ENCODE measurements around the gene SLC35E1. TPM values are rescaled to one million over a fixed set of nuclear protein-coding genes. Genes with fewer than 3 reads are reported as not detected.
A peak's percentile ranks its signal among the peaks of the same experiment; 100 is the strongest.

SLC35E1 gene
- total RNA-seq, 1 experiment from 2014 or later, result 28.5 TPM

DNA sequence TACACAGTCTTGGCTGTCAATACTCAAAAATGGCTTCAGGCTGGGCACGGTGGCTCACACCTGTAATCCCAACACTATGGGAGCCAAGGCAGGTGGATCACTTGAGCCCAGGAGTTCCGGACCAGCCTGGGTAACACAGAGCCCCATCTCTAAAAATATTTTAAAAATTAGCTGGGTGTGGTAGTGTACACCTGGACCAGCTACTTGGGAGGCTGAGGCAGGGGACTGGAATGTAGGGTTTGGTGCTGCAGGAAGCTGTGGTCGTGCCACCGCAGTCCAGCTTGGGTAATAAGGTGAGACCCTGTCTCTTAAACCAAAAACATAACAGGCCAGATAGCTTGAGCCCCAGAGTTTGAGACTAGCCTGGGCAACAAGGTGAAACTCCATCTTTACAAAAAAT lies 23.3 kb downstream of the SLC35E1 start (continued):
- no peak for TF ChIP-seq AFF4 (CRISPR knock-in tag; IDR thresholded peaks at IDR 0.05; ENCODE audit: borderline replicate concordance)
- no peak for TF ChIP-seq MYBL2 (CRISPR knock-in tag; IDR thresholded peaks at IDR 0.05)
- no peak for TF ChIP-seq ZNF396 (CRISPR knock-in tag; IDR thresholded peaks at IDR 0.05; ENCODE audit: borderline replicate concordance)
- TF ChIP-seq, protein P1, sequence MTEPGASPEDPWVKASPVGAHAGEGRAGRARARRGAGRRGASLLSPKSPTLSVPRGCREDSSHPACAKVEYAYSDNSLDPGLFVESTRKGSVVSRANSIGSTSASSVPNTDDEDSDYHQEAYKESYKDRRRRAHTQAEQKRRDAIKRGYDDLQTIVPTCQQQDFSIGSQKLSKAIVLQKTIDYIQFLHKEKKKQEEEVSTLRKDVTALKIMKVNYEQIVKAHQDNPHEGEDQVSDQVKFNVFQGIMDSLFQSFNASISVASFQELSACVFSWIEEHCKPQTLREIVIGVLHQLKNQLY (CRISPR knock-in tag; IDR thresholded peaks at IDR 0.05), result no peak
- TF ChIP-seq NR2C2 (CRISPR knock-in tag; IDR thresholded peaks at IDR 0.05), result no peak
- TF ChIP-seq MAX (CRISPR knock-in tag; IDR thresholded peaks at IDR 0.05), result no peak
- TF ChIP-seq ZNF121 (CRISPR knock-in tag; IDR thresholded peaks at IDR 0.05), result no peak

DNA sequence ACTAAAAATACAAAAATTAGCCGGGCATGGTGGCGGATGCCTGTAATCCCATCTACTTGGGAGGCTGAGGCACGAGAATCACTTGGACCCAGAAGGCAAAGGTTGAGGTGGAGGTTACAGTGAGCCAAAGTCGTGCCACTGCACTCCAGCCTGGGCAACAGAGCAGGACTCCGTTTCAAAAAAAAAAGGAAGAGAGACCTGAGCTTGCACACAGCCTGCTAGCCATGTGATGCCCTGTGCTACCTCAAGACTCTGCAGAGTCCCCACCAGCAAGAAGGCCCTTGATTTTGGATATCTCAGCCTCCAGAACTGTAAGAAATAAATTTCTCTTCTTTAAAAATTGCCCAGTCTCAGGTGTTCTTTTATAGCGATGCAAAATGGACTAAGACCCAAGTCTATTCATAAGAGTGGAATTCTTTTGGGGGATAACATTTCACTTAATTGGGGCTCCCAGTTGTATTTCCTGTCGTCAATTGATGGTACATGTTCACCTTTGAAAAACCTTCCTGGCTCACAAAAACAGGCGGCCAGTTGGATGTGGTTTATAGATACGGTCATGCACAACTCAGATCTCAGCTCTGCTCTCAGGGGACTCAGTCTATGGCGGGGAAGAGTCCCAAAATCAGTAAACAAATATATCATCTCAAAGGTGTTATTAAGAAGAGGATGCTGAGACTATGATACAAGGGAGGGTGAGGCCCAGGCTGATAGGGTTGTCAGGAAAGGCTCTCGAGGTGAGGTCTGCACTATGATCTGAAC lies 27.6 kb downstream of the SLC35E1 start:
- no peak for TF ChIP-seq ATF3 (CRISPR knock-in tag; conservative IDR thresholded peaks at IDR 0.05)
- TF ChIP-seq, protein P2, sequence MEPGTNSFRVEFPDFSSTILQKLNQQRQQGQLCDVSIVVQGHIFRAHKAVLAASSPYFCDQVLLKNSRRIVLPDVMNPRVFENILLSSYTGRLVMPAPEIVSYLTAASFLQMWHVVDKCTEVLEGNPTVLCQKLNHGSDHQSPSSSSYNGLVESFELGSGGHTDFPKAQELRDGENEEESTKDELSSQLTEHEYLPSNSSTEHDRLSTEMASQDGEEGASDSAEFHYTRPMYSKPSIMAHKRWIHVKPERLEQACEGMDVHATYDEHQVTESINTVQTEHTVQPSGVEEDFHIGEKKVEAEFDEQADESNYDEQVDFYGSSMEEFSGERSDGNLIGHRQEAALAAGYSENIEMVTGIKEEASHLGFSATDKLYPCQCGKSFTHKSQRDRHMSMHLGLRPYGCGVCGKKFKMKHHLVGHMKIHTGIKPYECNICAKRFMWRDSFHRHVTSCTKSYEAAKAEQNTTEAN (CRISPR knock-in tag; IDR thresholded peaks at IDR 0.05), result no peak
- TF ChIP-seq CREM (CRISPR knock-in tag; IDR thresholded peaks at IDR 0.05), result no peak
- TF ChIP-seq, protein P1 (CRISPR knock-in tag; IDR thresholded peaks at IDR 0.05), result no peak
- TF ChIP-seq, protein P3, sequence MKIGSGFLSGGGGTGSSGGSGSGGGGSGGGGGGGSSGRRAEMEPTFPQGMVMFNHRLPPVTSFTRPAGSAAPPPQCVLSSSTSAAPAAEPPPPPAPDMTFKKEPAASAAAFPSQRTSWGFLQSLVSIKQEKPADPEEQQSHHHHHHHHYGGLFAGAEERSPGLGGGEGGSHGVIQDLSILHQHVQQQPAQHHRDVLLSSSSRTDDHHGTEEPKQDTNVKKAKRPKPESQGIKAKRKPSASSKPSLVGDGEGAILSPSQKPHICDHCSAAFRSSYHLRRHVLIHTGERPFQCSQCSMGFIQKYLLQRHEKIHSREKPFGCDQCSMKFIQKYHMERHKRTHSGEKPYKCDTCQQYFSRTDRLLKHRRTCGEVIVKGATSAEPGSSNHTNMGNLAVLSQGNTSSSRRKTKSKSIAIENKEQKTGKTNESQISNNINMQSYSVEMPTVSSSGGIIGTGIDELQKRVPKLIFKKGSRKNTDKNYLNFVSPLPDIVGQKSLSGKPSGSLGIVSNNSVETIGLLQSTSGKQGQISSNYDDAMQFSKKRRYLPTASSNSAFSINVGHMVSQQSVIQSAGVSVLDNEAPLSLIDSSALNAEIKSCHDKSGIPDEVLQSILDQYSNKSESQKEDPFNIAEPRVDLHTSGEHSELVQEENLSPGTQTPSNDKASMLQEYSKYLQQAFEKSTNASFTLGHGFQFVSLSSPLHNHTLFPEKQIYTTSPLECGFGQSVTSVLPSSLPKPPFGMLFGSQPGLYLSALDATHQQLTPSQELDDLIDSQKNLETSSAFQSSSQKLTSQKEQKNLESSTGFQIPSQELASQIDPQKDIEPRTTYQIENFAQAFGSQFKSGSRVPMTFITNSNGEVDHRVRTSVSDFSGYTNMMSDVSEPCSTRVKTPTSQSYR (CRISPR knock-in tag; IDR thresholded peaks at IDR 0.05), result no peak
- no peak for TF ChIP-seq ZNF121 (CRISPR knock-in tag; IDR thresholded peaks at IDR 0.05)
- no peak for TF ChIP-seq MXD4 (CRISPR knock-in tag; IDR thresholded peaks at IDR 0.05; ENCODE audit: borderline replicate concordance)
- TF ChIP-seq, protein P4, sequence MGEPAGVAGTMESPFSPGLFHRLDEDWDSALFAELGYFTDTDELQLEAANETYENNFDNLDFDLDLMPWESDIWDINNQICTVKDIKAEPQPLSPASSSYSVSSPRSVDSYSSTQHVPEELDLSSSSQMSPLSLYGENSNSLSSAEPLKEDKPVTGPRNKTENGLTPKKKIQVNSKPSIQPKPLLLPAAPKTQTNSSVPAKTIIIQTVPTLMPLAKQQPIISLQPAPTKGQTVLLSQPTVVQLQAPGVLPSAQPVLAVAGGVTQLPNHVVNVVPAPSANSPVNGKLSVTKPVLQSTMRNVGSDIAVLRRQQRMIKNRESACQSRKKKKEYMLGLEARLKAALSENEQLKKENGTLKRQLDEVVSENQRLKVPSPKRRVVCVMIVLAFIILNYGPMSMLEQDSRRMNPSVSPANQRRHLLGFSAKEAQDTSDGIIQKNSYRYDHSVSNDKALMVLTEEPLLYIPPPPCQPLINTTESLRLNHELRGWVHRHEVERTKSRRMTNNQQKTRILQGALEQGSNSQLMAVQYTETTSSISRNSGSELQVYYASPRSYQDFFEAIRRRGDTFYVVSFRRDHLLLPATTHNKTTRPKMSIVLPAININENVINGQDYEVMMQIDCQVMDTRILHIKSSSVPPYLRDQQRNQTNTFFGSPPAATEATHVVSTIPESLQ (CRISPR knock-in tag; IDR thresholded peaks at IDR 0.05), result no peak
- no peak for TF ChIP-seq MAX (CRISPR knock-in tag; IDR thresholded peaks at IDR 0.05)
- TF ChIP-seq FOXK1 (CRISPR knock-in tag; IDR thresholded peaks at IDR 0.05), result no peak
- TF ChIP-seq ETV6 (CRISPR knock-in tag; IDR thresholded peaks at IDR 0.05), result no peak
- TF ChIP-seq JUN (CRISPR knock-in tag; IDR thresholded peaks at IDR 0.05), result no peak
- no peak for TF ChIP-seq ZNF423 (CRISPR knock-in tag; IDR thresholded peaks at IDR 0.05)
- TF ChIP-seq ZNF219 (CRISPR knock-in tag; IDR thresholded peaks at IDR 0.05; ENCODE audit: borderline replicate concordance), result no peak
- TF ChIP-seq KAT7 (CRISPR knock-in tag; IDR thresholded peaks at IDR 0.05; ENCODE audit: borderline replicate concordance), result no peak
- TF ChIP-seq, protein P5, sequence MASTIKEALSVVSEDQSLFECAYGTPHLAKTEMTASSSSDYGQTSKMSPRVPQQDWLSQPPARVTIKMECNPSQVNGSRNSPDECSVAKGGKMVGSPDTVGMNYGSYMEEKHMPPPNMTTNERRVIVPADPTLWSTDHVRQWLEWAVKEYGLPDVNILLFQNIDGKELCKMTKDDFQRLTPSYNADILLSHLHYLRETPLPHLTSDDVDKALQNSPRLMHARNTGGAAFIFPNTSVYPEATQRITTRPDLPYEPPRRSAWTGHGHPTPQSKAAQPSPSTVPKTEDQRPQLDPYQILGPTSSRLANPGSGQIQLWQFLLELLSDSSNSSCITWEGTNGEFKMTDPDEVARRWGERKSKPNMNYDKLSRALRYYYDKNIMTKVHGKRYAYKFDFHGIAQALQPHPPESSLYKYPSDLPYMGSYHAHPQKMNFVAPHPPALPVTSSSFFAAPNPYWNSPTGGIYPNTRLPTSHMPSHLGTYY (CRISPR knock-in tag; IDR thresholded peaks at IDR 0.05), result no peak
- TF ChIP-seq EMX1 (CRISPR knock-in tag; IDR thresholded peaks at IDR 0.05), result no peak
- Mint-ChIP-seq H3K36me3 (peaks cover 14% of the 10 kb centered on the region), H3K27me3 (ENCODE audit: low read depth) (no peaks in the 10 kb centered on the region), H3K4me1 (peaks cover 17% of the 10 kb centered on the region), H3K9me3 (no peaks in the 10 kb centered on the region), H3K4me3 (peak overlapping the region; percentile 32; the same call in 1 of the 2 replicates), H3K27ac (peak overlapping the region; percentile 80)
- ChIA-PET CTCF (no interaction called here), POLR2A (no interaction called here)
- no peak for DNase-seq (ENCODE audit: low spot score)
- ATAC-seq, result no peak
